HEK293 (cell line): ENCODE data around the gene CRACR2A.

Source experiments
- BCL11B ChIP-seq: fragments of 450-650 bp; formaldehyde crosslinking; IDR thresholded peaks from 2 replicates; pipeline ENCODE4 v1.5.1; 2016; ENCODE audit warnings: low read depth, missing biosample characterization, missing genetic modification characterization
- BCL6B ChIP-seq: fragments of 450-650 bp; formaldehyde crosslinking; IDR thresholded peaks from 2 replicates; pipeline ENCODE4 v1.5.1; 2017; ENCODE audit warnings: missing biosample characterization, missing genetic modification characterization
- FEZF1 ChIP-seq: fragments of 450-650 bp; formaldehyde crosslinking; IDR thresholded peaks from 2 replicates; pipeline ENCODE4 v1.5.1; 2016; ENCODE audit warnings: missing biosample characterization, missing genetic modification characterization
- GLI2 ChIP-seq: fragments of 450-650 bp; formaldehyde crosslinking; IDR thresholded peaks from 2 replicates; pipeline ENCODE4; 2017; ENCODE audit warnings: missing biosample characterization, missing genetic modification characterization, low read depth, borderline replicate concordance
- INSM2 ChIP-seq: fragments of 450-650 bp; formaldehyde crosslinking; IDR thresholded peaks from 2 replicates; pipeline ENCODE4 v1.5.1; 2016; ENCODE audit warnings: missing biosample characterization, missing genetic modification characterization
- KLF7 ChIP-seq: fragments of 450-650 bp; formaldehyde crosslinking; IDR thresholded peaks from 2 replicates; pipeline ENCODE4 v1.5.1; 2016; ENCODE audit warnings: missing biosample characterization, missing genetic modification characterization, borderline replicate concordance
- MEIS1 ChIP-seq: sonication (generic); formaldehyde crosslinking; IDR thresholded peaks from 2 replicates; pipeline ENCODE4 v1.8.1; 2022; ENCODE audit warnings: missing genetic modification reagents, mild to moderate bottlenecking, borderline replicate concordance
- MZF1 ChIP-seq: fragments of 450-650 bp; formaldehyde crosslinking; IDR thresholded peaks from 2 replicates; pipeline ENCODE4 v1.5.1; 2017; ENCODE audit warnings: missing biosample characterization, missing genetic modification characterization, borderline replicate concordance
- PBX3 ChIP-seq: sonication (generic); formaldehyde crosslinking; IDR thresholded peaks from 2 replicates; pipeline ENCODE4 v1.8.1; 2022; ENCODE audit warnings: mild to moderate bottlenecking, moderate library complexity, missing genetic modification reagents
- PRDM4 ChIP-seq: fragments of 450-650 bp; formaldehyde crosslinking; IDR thresholded peaks from 2 replicates; pipeline ENCODE4 v1.5.1; 2017; ENCODE audit warnings: missing biosample characterization, missing genetic modification characterization
- PRDM6 ChIP-seq: fragments of 450-650 bp; formaldehyde crosslinking; IDR thresholded peaks from 2 replicates; pipeline ENCODE4 v1.5.1; 2017; ENCODE audit warnings: missing biosample characterization, missing genetic modification characterization
- RBAK ChIP-seq: fragments of 450-650 bp; formaldehyde crosslinking; IDR thresholded peaks from 2 replicates; pipeline ENCODE4 v1.5.1; 2016; ENCODE audit warnings: missing biosample characterization, missing genetic modification characterization
- TCF7L2 ChIP-seq: IDR thresholded peaks from 2 replicates; pipeline ENCODE4 v1.6.1; 2011; ENCODE audit warnings: low read depth, mild to moderate bottlenecking, inconsistent platforms, low read length, moderate library complexity, borderline replicate concordance
- TSHZ1 ChIP-seq: fragments of 450-650 bp; formaldehyde crosslinking; IDR thresholded peaks from 2 replicates; pipeline ENCODE4 v1.5.1; 2016; ENCODE audit warnings: missing biosample characterization, missing genetic modification characterization, borderline replicate concordance
- WT1 ChIP-seq: fragments of 450-650 bp; formaldehyde crosslinking; IDR thresholded peaks from 2 replicates; pipeline ENCODE4 v1.5.1; 2016; ENCODE audit warnings: missing biosample characterization, missing genetic modification characterization
- YY1 ChIP-seq: fragments of 450-650 bp; formaldehyde crosslinking; IDR thresholded peaks from 2 replicates; pipeline ENCODE4 v1.5.1; 2018; ENCODE audit warnings: missing biosample characterization, missing genetic modification characterization
- ZNF184 ChIP-seq: fragments of 450-650 bp; IDR thresholded peaks from 2 replicates; pipeline ENCODE4 v1.5.1; 2018; ENCODE audit warnings: missing biosample characterization, mild to moderate bottlenecking, missing genetic modification characterization
- ZNF23 ChIP-seq: fragments of 450-650 bp; formaldehyde crosslinking; IDR thresholded peaks from 2 replicates; pipeline ENCODE4 v1.5.1; 2016; ENCODE audit warnings: missing biosample characterization, missing genetic modification characterization, borderline replicate concordance
- ZNF391 ChIP-seq: fragments of 450-650 bp; formaldehyde crosslinking; IDR thresholded peaks from 2 replicates; pipeline ENCODE4 v1.5.1; 2016; ENCODE audit warnings: low read depth, missing biosample characterization, missing genetic modification characterization, borderline replicate concordance
- ZNF548 ChIP-seq: fragments of 450-650 bp; formaldehyde crosslinking; IDR thresholded peaks from 2 replicates; pipeline ENCODE4 v1.5.1; 2016; ENCODE audit warnings: missing biosample characterization, missing genetic modification characterization
- ZNF555 ChIP-seq: fragments of 450-650 bp; formaldehyde crosslinking; conservative IDR thresholded peaks from 2 replicates; pipeline ENCODE4 v1.5.1; 2017; ENCODE audit warnings: missing biosample characterization, mild to moderate bottlenecking, missing genetic modification characterization, inconsistent platforms
- ZNF600 ChIP-seq: fragments of 450-650 bp; formaldehyde crosslinking; IDR thresholded peaks from 2 replicates; pipeline ENCODE4 v1.5.1; 2016; ENCODE audit warnings: missing biosample characterization, missing genetic modification characterization
- ZNF629 ChIP-seq: fragments of 450-650 bp; formaldehyde crosslinking; IDR thresholded peaks from 2 replicates; pipeline ENCODE4 v1.5.1; 2017; ENCODE audit warnings: missing biosample characterization, missing genetic modification characterization
- ZSCAN5A ChIP-seq: fragments of 450-650 bp; formaldehyde crosslinking; IDR thresholded peaks from 2 replicates; pipeline ENCODE4 v1.5.1; 2016; ENCODE audit warnings: missing biosample characterization, missing genetic modification characterization

The CRACR2A gene

GRCh38 chr12:3651585-3652424 is 101.1 kb downstream of the CRACR2A start (continued):
- TF ChIP-seq TSHZ1, result 0 out of 2 replicates have a peak, but pooled peaks have one; percentile 26
- no peak for TF ChIP-seq RBAK (tag by site-specific recombination)
- no peak for TF ChIP-seq ZNF391
- TF ChIP-seq ZNF600 (tag by site-specific recombination), result no peak
- no peak for TF ChIP-seq ZNF629 (tag by site-specific recombination)
- TF ChIP-seq KLF7, result no peak
- TF ChIP-seq PRDM4 (tag by site-specific recombination), result 0 out of 2 replicates have a peak, but pooled peaks have one; percentile 33
- TF ChIP-seq ZNF555, result no peak
- TF ChIP-seq FEZF1 (tag by site-specific recombination), result peak; percentile 72
- no peak for TF ChIP-seq MZF1
- TF ChIP-seq INSM2, result peak; percentile 76; the same call in 1 of the 2 replicates
- no peak for TF ChIP-seq ZNF548
- TF ChIP-seq GLI2 (tag by site-specific recombination), result peak; percentile 71; the same call in 1 of the 2 replicates
- TF ChIP-seq PRDM6, result peak; percentile 28; the same call in 1 of the 2 replicates
- TF ChIP-seq ZSCAN5A (tag by site-specific recombination), result no peak
- TF ChIP-seq ZNF184 (tag by site-specific recombination), result no peak
- no peak for TF ChIP-seq PBX3 (CRISPR knock-in tag)
- no peak for TF ChIP-seq ZNF23
- TF ChIP-seq TCF7L2, result peak; percentile 84
- TF ChIP-seq BCL6B (tag by site-specific recombination), result no peak
- TF ChIP-seq YY1 (tag by site-specific recombination), result no peak
- no peak for TF ChIP-seq MEIS1 (CRISPR knock-in tag)
- peak; percentile 95 for TF ChIP-seq WT1 (tag by site-specific recombination)
- no peak for TF ChIP-seq BCL11B (tag by site-specific recombination)
